ENCODE data around the gene CTTNBP2. TPM values are rescaled to one million over a fixed set of nuclear protein-coding genes. Genes with fewer than 3 reads are reported as not detected.

CTTNBP2 gene
- total RNA-seq, 1 experiment from 2014 or later, result 17.6 TPM

DNA sequence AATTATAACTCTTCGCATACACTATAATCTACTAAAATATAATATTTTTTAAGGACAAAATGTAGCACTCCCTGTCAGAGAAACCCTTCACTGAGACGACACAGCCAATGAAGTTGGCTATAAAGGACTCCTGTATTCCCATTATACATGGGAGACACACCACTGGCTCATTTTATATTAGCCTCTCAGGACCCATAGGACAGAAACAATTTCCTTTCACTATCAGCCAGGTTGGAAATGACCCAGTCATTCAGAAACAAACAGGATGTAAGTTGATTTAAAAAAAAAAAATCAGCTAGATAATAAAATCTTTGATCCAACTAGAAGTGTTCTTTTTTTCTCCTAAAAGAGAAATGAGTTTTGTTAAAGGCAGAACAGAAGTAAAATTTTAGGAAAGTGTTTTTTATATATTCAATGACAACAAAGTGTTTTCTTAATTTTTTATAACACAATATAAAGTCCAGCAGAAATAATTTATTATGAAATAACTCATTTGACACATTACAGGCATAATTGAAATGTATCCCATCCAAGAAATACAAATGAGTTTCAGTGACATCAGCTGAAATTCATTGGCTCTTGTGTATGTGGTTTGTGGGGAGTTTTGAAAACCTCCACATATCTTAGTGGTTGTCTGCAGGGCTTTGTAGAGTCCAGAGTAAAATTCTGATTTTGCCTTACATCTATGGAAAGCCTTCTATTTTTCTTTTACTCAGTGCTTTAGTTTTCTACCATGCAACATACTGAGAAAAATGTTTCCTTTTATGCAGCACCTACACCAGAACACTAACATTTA is 64.1 kb downstream of the CTTNBP2 start:
- no peak overlapping the region for H2BK15ac ChIP-seq (ENCODE audit: low read depth, low read length)
- H3K56ac ChIP-seq (ENCODE audit: insufficient read length, low read depth, low read length), result no peak overlapping the region
- H2BK120ac ChIP-seq (ENCODE audit: low read depth, low read length, poor library complexity, severe bottlenecking), result no peak overlapping the region
- no peaks in the 10 kb centered on the region for H3K27me3 Mint-ChIP-seq (ENCODE audit: low read depth)
- H3K9me3 ChIP-seq (ENCODE audit: control insufficient read depth, low read depth, low read length), result no peaks in the 10 kb centered on the region
- H4K5ac ChIP-seq (ENCODE audit: insufficient read length, low read depth, low read length), result no peak overlapping the region
- H2AK5ac ChIP-seq (ENCODE audit: insufficient read length, low read length), result no peak overlapping the region
- H3T11ph ChIP-seq (ENCODE audit: low read length), result no peak overlapping the region
- H2BK12ac ChIP-seq (ENCODE audit: insufficient read length, low read depth, low read length), result no peak overlapping the region
- H4K8ac ChIP-seq (replicated peaks; ENCODE audit: insufficient read length, low read depth, low read length), result no peak overlapping the region
- H3K4me3 Mint-ChIP-seq, result no peak overlapping the region
- no peaks in the 10 kb centered on the region for H3K79me1 ChIP-seq (ENCODE audit: insufficient read depth, low read depth, low read length, poor library complexity, severe bottlenecking)
- no peak overlapping the region for H3K4me2 ChIP-seq (ENCODE audit: insufficient read depth, insufficient read length, low read length)
- no CpG with 5 or more reads among the region's 2 CpGs for WGBS (ENCODE audit: extremely low coverage, insufficient read length, low lambda C conversion rate)
- no peak overlapping the region for H3K23ac ChIP-seq (ENCODE audit: insufficient read length, low read depth, low read length)
- TF ChIP-seq CTCF (conservative IDR thresholded peaks at IDR 0.05), result no peak
- H3K4ac ChIP-seq (ENCODE audit: low read depth, low read length), result no peak overlapping the region
- H3K14ac ChIP-seq (ENCODE audit: insufficient read depth, low read length), result no peak overlapping the region
- H3K18ac ChIP-seq (ENCODE audit: insufficient read length, low read depth, low read length), result no peak overlapping the region
- no peak overlapping the region for H2BK20ac ChIP-seq (ENCODE audit: low read depth, low read length, poor library complexity, severe bottlenecking)
- H3K27me3 ChIP-seq (ENCODE audit: insufficient read depth, low read length), result no peaks in the 10 kb centered on the region
- no peak overlapping the region for H2BK5ac ChIP-seq (ENCODE audit: insufficient read length, low read length)
- peaks cover 51 to 53% of the 10 kb centered on the region in 2 experiments for H3K4me1 Mint-ChIP-seq
- H3K4me1 ChIP-seq (ENCODE audit: insufficient read depth, low read length), result peaks cover 18% of the 10 kb centered on the region; the same call in 1 of the 2 replicates
- peak overlapping the region; percentile 35 for H3K27ac ChIP-seq (ENCODE audit: insufficient read length, low read depth, low read length)
- H3K36me3 Mint-ChIP-seq (ENCODE audit: insufficient read depth in 1 of 3, low read depth in 3 of 3), result peaks cover 0 to 2% (median 0%) of the 10 kb centered on the region in 3 experiments; a peak in 2 of 7 replicates
- no peak for DNase-seq
- no peaks in the 10 kb centered on the region for H3K9me3 Mint-ChIP-seq
- no peak overlapping the region for H2AFZ ChIP-seq (ENCODE audit: low read length)
- peak overlapping the region in 1 of 3 experiments; percentile 82; a peak in 2 of 7 replicates for H3K27ac Mint-ChIP-seq
- no peaks in the 10 kb centered on the region; the same call in 1 of the 2 replicates for H3K79me2 ChIP-seq (ENCODE audit: insufficient read depth, low read length)
- H3K9ac ChIP-seq (ENCODE audit: extremely low read depth, insufficient read length, low read length), result no peak overlapping the region
- no peak overlapping the region for H4K91ac ChIP-seq (ENCODE audit: insufficient read length, low read depth, low read length)
- no peaks in the 10 kb centered on the region for H3K23me2 ChIP-seq (ENCODE audit: insufficient read length, low read depth, low read length, poor library complexity, severe bottlenecking)
- H4K20me1 ChIP-seq (ENCODE audit: control insufficient read depth, insufficient read depth, insufficient read length), result no peaks in the 10 kb centered on the region
